ENCODE measurements around the gene KCNJ5. TPM values are rescaled to one million over a fixed set of nuclear protein-coding genes. Genes with fewer than 3 reads are reported as not detected.

The KCNJ5 gene
- total RNA-seq, 1 donor from 2014 or later, result not detected

DNA sequence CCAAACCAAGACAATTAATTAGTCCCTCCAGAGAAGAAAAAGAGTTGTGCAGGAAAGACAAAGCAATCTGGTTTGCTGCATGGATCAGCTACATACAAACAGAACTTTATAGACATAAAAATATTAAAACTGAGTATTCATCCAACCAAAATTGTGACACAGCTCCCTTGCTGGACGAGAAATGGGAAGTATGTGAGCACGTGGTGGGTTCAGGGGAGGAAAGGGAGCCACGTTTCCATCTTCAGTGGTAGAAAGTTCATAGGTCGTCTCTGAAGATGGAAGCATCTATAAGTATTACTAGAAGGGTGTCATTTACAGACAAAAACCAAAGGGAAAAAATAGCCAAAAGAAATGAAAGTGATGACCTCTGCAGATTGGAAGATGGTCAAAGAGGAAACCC lies 7.1 kb upstream of the KCNJ5 start:
- TF ChIP-seq EZH2 (IDR thresholded peaks at IDR 0.05), result no peak
- no peak for TF ChIP-seq EZH2phosphoT487 (IDR thresholded peaks at IDR 0.05)
- TF ChIP-seq, protein P1, sequence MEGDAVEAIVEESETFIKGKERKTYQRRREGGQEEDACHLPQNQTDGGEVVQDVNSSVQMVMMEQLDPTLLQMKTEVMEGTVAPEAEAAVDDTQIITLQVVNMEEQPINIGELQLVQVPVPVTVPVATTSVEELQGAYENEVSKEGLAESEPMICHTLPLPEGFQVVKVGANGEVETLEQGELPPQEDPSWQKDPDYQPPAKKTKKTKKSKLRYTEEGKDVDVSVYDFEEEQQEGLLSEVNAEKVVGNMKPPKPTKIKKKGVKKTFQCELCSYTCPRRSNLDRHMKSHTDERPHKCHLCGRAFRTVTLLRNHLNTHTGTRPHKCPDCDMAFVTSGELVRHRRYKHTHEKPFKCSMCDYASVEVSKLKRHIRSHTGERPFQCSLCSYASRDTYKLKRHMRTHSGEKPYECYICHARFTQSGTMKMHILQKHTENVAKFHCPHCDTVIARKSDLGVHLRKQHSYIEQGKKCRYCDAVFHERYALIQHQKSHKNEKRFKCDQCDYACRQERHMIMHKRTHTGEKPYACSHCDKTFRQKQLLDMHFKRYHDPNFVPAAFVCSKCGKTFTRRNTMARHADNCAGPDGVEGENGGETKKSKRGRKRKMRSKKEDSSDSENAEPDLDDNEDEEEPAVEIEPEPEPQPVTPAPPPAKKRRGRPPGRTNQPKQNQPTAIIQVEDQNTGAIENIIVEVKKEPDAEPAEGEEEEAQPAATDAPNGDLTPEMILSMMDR (IDR thresholded peaks at IDR 0.05), result no peak
- no peak overlapping the region for H3K27ac ChIP-seq
- no peak for DNase-seq (ENCODE audit: low spot score)
- H2AFZ ChIP-seq (replicated peaks), result no peak overlapping the region
- H3K9ac ChIP-seq, result no peak overlapping the region
- peaks cover 9% of the 10 kb centered on the region for H3K4me1 ChIP-seq
- no peaks in the 10 kb centered on the region for H3K9me3 ChIP-seq (ENCODE audit: low read depth)
- Mint-ChIP-seq H3K4me3 (no peak overlapping the region), H3K4me1 (peaks cover 21% of the 10 kb centered on the region), H3K9me3 (no peaks in the 10 kb centered on the region), H3K36me3 (no peaks in the 10 kb centered on the region), H3K27ac (no peak overlapping the region), H3K27me3 (ENCODE audit: insufficient read depth, low read depth) (peaks cover 16% of the 10 kb centered on the region)
- no peaks in the 10 kb centered on the region for H4K20me1 ChIP-seq (ENCODE audit: low read depth)
- no peaks in the 10 kb centered on the region for H3K36me3 ChIP-seq
- H3K4me3 ChIP-seq, result no peak overlapping the region
- no peaks in the 10 kb centered on the region for H3F3A ChIP-seq (ENCODE audit: low read depth)
- no peaks in the 10 kb centered on the region for H3K79me2 ChIP-seq (ENCODE audit: low read depth)
- H3K4me2 ChIP-seq, result no peak overlapping the region
- H3K27me3 ChIP-seq, result peaks cover 66% of the 10 kb centered on the region

DNA sequence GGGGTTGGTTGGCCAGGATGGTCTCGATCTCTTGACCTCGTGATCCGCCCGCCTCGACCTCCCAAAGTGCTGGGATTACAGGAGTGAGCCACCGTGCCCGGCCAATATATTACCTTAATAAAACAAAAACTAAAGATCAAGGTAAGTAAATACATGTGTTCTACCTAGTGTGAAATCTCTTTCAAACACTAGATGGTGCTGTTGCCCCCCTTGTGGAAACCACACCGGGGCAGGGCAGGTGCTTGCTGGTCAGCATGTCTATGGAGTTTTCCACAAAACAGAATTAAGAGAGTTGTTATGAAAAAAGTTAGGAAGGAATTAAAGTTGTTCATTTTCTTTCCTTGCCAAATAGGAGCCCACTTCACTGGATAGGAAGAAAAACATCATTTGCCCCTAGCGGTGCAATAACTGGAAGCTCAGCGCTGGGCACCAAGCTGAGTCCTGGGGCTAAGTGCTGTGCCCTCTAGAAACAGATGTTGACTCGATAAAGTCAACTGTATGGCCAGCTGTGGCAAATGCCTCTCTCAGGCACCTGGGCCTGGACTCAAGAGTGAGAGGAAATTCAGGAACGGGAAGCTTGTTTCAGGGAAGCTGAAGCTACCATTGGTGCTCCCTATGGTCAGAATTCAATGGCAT lies 6.3 kb upstream of the KCNJ5 start:
- Histone ChIP-seq H3K4me3 (no peak overlapping the region), H3F3A (ENCODE audit: low read depth) (peaks cover 5% of the 10 kb centered on the region), H3K4me1 (peaks cover 10% of the 10 kb centered on the region), H4K20me1 (ENCODE audit: low read depth) (peaks cover 7% of the 10 kb centered on the region), H3K27ac (no peak overlapping the region), H3K36me3 (no peaks in the 10 kb centered on the region), H3K4me2 (no peak overlapping the region), H3K79me2 (ENCODE audit: low read depth) (no peaks in the 10 kb centered on the region), H2AFZ (replicated peaks) (no peak overlapping the region), H3K9ac (no peak overlapping the region), H3K9me3 (ENCODE audit: low read depth) (no peaks in the 10 kb centered on the region), H3K27me3 (peaks cover 74% of the 10 kb centered on the region)
- Mint-ChIP-seq H3K36me3 (no peaks in the 10 kb centered on the region), H3K27me3 (ENCODE audit: insufficient read depth, low read depth) (peaks cover 23% of the 10 kb centered on the region), H3K9me3 (no peaks in the 10 kb centered on the region), H3K4me1 (peaks cover 21% of the 10 kb centered on the region), H3K27ac (no peak overlapping the region), H3K4me3 (no peak overlapping the region)
- peak; percentile 73 for DNase-seq (ENCODE audit: low spot score)
- TF ChIP-seq, protein P1 (IDR thresholded peaks at IDR 0.05), result peak; percentile 89
- no peak for TF ChIP-seq EZH2phosphoT487 (IDR thresholded peaks at IDR 0.05)

DNA sequence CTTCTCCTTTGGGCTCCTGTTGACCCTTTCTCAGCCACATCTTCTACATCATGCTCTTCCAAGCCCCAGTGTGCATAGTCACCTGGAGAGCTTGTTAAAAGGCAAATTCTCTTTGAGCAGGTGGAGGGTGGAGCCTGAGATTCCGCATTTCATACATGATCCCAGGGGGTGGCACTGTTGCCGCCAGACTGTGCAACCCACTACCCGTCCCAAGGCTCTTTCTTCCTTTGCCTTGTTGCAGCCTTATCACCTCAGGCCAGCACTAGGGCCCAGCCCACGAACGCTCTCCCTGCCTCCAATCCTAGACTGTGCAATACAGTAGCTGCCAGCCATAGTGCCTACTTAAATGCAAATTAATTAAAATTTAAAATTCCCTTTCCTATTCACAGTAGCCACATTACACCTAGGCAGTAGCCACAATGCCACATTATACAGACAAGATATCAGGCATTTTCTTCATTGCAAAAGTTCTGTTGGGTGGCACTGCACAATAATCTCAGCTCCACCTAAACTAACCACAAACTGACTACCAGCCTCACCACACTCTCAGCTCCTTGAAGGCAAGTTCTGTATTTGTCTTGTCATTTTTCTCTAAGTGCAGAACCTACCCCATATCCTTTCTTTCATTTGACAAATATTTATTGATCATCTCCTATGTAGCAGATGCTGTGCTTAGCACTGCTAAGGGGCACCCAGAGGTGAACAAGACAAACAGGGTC lies 4.6 kb upstream of the KCNJ5 start:
- Histone ChIP-seq H3K9ac (no peak overlapping the region), H3K9me3 (ENCODE audit: low read depth) (no peaks in the 10 kb centered on the region), H2AFZ (replicated peaks) (no peak overlapping the region), H3K4me2 (no peak overlapping the region), H3K27me3 (peaks cover 88% of the 10 kb centered on the region), H4K20me1 (ENCODE audit: low read depth) (peaks cover 14% of the 10 kb centered on the region), H3K27ac (no peak overlapping the region), H3K36me3 (no peaks in the 10 kb centered on the region), H3K4me3 (no peak overlapping the region), H3F3A (ENCODE audit: low read depth) (peaks cover 9% of the 10 kb centered on the region), H3K79me2 (ENCODE audit: low read depth) (no peaks in the 10 kb centered on the region), H3K4me1 (peaks cover 12% of the 10 kb centered on the region)
- Mint-ChIP-seq H3K4me3 (no peak overlapping the region), H3K9me3 (no peaks in the 10 kb centered on the region), H3K4me1 (peaks cover 16% of the 10 kb centered on the region), H3K27ac (no peak overlapping the region), H3K27me3 (ENCODE audit: insufficient read depth, low read depth) (peaks cover 31% of the 10 kb centered on the region), H3K36me3 (no peaks in the 10 kb centered on the region)
- DNase-seq (ENCODE audit: low spot score), result peak; percentile 54
- TF ChIP-seq, protein P1 (IDR thresholded peaks at IDR 0.05), result peak; percentile 43
- TF ChIP-seq EZH2 (IDR thresholded peaks at IDR 0.05), result no peak
